H1 (cell line): ENCODE results near the gene FRRS1L. TPM values are rescaled to one million over a fixed set of nuclear protein-coding genes. Genes with fewer than 3 reads are reported as not detected.
A peak's percentile ranks its signal among the peaks of the same experiment; 100 is the strongest.

ENCODE experiments used
- CBX5 ChIP-seq: fragments of 300-800, 300-1000 bp; sonication (generic); IDR thresholded peaks from 2 replicates; pipeline ENCODE4 v1.7.1; 2016; ENCODE audit warnings: antibody characterized with exemption, low read length, low read depth
- EZH2 ChIP-seq: fragments of 200-600 bp; sonication (generic); IDR thresholded peaks from 2 replicates; pipeline ENCODE4 v1.7.1; 2012; ENCODE audit warnings: low read depth, mild to moderate bottlenecking, moderate library complexity, low read length, inconsistent platforms; ENCODE audit not compliant: severe bottlenecking
- KDM1A ChIP-seq: fragments of 200-600, 300-600 bp; sonication (generic); IDR thresholded peaks from 2 replicates; pipeline ENCODE4 v1.7.1; 2016; ENCODE audit warnings: mild to moderate bottlenecking, low read length, borderline replicate concordance
- PHF8 ChIP-seq: fragments of 200-600 bp; sonication (generic); conservative IDR thresholded peaks from 2 replicates; pipeline ENCODE4 v1.7.1; 2012; ENCODE audit warnings: low read depth, mild to moderate bottlenecking, inconsistent platforms, low read length, moderate library complexity
- SIN3A ChIP-seq, 2 experiments: IDR thresholded peaks in 1 of 2; conservative IDR thresholded peaks in 1 of 2; 2 replicates each; pipeline ENCODE4 v1.6.1; 2011 to 2012; ENCODE audit warnings: low read length in 2 of 2, improper control_type of control experiment in 1 of 2, low read depth in 1 of 2, mild to moderate bottlenecking in 1 of 2
- TAF1 ChIP-seq: IDR thresholded peaks from 2 replicates; pipeline ENCODE4 v1.6.1; 2011; ENCODE audit warnings: mild to moderate bottlenecking, low read depth, low read length
- polyA plus RNA-seq, 7 experiments: library from polyadenylated mRNA; depleted of rRNA in 3 of 7; stranded (reverse) in 5 of 7; unstranded in 2 of 7; fragments of >200 nt in 5 of 7; fragments of 200-250 nt in 2 of 7; gene quantifications; 1 replicate in 5 of 7; 2 replicates in 1 of 7; 4 replicates in 1 of 7; pipeline versions ENCODE4 v1.2.1 to v1.2.3, GENCODE V29; 2011 to 2013; ENCODE audit warnings: missing spikeins in 2 of 7, mixed read lengths in 2 of 7
- total RNA-seq: library from RNA; stranded (reverse); fragmentation: NEBNext Ultra II Directional; extraction: Animal tissue kit (Norgen Biotek cat#: 25700); gene quantifications from 2 replicates; pipeline ENCODE4 v1.2.1, GENCODE V29; 2021
- TF ChIP-seq, protein P1 (sequence below): fragments of 300-600 bp; sonication (generic); IDR thresholded peaks from 2 replicates; pipeline ENCODE4 v1.7.1; 2012; ENCODE audit warnings: low read length, moderate library complexity, mild to moderate bottlenecking, inconsistent platforms; ENCODE audit not compliant: insufficient replicate concordance
- TF ChIP-seq, protein P2 (sequence below): IDR thresholded peaks from 2 replicates; pipeline ENCODE4 v1.6.1; 2012; ENCODE audit warnings: inconsistent platforms

FRRS1L gene
- total and polyA plus RNA-seq, 2 of the 8 experiments (the other 6 are each of a cell fraction or from before 2014, with no cell fraction given), result 1.0 to 2.2 TPM

DNA sequence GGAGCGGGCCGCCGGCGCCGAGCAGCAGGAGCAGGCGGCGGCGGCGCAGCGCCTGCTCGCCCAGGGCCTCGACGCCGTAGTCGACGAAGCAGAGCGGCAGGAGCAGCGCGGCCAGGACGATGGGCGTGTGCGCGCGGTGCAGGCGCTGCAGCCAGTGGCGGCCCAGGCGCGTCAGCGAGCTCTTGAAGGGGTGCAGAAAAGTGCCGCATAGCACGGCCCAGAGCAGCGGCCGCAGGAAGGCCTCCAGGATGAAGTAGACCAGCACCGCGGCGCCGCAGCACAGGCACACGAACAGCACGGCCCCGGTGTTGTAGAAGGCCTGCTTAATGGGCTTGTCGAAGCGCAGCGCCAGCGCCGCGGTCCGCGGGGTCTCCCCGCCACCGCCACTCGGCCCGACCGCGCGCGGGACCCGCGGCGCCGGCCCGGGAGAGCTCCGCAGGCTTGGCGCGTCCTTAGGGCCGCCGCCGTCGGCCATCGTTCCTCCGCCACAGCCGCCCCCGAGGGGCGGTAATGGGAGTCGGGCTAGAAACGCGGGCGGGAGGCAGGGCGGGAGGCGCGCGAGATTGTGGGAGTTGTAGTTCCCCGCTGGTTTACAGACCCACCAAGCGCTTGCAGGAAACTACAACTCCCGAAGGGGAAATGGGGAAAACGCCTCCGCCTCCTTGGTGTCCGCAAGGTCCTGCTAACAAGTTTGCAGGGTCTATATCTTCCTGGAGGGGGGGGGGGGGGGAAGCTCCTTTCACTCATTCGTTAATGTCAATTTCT is 47.4 kb downstream of the FRRS1L start, which contains the start of gene TMEM245 (continued):
- TF ChIP-seq, protein P1, sequence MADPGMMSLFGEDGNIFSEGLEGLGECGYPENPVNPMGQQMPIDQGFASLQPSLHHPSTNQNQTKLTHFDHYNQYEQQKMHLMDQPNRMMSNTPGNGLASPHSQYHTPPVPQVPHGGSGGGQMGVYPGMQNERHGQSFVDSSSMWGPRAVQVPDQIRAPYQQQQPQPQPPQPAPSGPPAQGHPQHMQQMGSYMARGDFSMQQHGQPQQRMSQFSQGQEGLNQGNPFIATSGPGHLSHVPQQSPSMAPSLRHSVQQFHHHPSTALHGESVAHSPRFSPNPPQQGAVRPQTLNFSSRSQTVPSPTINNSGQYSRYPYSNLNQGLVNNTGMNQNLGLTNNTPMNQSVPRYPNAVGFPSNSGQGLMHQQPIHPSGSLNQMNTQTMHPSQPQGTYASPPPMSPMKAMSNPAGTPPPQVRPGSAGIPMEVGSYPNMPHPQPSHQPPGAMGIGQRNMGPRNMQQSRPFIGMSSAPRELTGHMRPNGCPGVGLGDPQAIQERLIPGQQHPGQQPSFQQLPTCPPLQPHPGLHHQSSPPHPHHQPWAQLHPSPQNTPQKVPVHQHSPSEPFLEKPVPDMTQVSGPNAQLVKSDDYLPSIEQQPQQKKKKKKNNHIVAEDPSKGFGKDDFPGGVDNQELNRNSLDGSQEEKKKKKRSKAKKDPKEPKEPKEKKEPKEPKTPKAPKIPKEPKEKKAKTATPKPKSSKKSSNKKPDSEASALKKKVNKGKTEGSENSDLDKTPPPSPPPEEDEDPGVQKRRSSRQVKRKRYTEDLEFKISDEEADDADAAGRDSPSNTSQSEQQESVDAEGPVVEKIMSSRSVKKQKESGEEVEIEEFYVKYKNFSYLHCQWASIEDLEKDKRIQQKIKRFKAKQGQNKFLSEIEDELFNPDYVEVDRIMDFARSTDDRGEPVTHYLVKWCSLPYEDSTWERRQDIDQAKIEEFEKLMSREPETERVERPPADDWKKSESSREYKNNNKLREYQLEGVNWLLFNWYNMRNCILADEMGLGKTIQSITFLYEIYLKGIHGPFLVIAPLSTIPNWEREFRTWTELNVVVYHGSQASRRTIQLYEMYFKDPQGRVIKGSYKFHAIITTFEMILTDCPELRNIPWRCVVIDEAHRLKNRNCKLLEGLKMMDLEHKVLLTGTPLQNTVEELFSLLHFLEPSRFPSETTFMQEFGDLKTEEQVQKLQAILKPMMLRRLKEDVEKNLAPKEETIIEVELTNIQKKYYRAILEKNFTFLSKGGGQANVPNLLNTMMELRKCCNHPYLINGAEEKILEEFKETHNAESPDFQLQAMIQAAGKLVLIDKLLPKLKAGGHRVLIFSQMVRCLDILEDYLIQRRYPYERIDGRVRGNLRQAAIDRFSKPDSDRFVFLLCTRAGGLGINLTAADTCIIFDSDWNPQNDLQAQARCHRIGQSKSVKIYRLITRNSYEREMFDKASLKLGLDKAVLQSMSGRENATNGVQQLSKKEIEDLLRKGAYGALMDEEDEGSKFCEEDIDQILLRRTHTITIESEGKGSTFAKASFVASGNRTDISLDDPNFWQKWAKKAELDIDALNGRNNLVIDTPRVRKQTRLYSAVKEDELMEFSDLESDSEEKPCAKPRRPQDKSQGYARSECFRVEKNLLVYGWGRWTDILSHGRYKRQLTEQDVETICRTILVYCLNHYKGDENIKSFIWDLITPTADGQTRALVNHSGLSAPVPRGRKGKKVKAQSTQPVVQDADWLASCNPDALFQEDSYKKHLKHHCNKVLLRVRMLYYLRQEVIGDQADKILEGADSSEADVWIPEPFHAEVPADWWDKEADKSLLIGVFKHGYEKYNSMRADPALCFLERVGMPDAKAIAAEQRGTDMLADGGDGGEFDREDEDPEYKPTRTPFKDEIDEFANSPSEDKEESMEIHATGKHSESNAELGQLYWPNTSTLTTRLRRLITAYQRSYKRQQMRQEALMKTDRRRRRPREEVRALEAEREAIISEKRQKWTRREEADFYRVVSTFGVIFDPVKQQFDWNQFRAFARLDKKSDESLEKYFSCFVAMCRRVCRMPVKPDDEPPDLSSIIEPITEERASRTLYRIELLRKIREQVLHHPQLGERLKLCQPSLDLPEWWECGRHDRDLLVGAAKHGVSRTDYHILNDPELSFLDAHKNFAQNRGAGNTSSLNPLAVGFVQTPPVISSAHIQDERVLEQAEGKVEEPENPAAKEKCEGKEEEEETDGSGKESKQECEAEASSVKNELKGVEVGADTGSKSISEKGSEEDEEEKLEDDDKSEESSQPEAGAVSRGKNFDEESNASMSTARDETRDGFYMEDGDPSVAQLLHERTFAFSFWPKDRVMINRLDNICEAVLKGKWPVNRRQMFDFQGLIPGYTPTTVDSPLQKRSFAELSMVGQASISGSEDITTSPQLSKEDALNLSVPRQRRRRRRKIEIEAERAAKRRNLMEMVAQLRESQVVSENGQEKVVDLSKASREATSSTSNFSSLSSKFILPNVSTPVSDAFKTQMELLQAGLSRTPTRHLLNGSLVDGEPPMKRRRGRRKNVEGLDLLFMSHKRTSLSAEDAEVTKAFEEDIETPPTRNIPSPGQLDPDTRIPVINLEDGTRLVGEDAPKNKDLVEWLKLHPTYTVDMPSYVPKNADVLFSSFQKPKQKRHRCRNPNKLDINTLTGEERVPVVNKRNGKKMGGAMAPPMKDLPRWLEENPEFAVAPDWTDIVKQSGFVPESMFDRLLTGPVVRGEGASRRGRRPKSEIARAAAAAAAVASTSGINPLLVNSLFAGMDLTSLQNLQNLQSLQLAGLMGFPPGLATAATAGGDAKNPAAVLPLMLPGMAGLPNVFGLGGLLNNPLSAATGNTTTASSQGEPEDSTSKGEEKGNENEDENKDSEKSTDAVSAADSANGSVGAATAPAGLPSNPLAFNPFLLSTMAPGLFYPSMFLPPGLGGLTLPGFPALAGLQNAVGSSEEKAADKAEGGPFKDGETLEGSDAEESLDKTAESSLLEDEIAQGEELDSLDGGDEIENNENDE, result no peak
- TF ChIP-seq CBX5, result no peak
- no peak for TF ChIP-seq EZH2
- TF ChIP-seq KDM1A, result no peak
- peak; percentile 85 for TF ChIP-seq TAF1
- peak; percentile 90; the same call in 1 of the 2 replicates for TF ChIP-seq PHF8
- TF ChIP-seq, protein P2, sequence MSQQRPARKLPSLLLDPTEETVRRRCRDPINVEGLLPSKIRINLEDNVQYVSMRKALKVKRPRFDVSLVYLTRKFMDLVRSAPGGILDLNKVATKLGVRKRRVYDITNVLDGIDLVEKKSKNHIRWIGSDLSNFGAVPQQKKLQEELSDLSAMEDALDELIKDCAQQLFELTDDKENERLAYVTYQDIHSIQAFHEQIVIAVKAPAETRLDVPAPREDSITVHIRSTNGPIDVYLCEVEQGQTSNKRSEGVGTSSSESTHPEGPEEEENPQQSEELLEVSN, result peak; percentile 61; the same call in 1 of the 2 replicates
- peak; percentile 16 to 24; a peak in 1 of 4 replicates for TF ChIP-seq SIN3A (conservative IDR thresholded peaks at IDR 0.05 in 1 of 2, IDR thresholded peaks at IDR 0.05 in 1 of 2; ENCODE audit: low read depth in 1 of 2, low read length in 2 of 2)
